H1 (cell line): ENCODE results near the gene HACE1. TPM values are rescaled to one million over a fixed set of nuclear protein-coding genes. Genes with fewer than 3 reads are reported as not detected.

ENCODE experiments used
- CTCF ChIA-PET: fragments of 300-600 bp; sonication (Branson Sonifier 250); formaldehyde crosslinking; loops from one replicate; lab custom pipeline; 2021; ENCODE audit not compliant: partially characterized antibody; lab: Charles Lee
- POLR2A ChIA-PET: fragments of 300-600 bp; sonication (Branson Sonifier 250); formaldehyde crosslinking; loops from one replicate; lab custom pipeline; 2021; ENCODE audit warnings: inconsistent platforms; ENCODE audit not compliant: partially characterized antibody; lab: Charles Lee
- DNase-seq, 2 experiments: peaks; one replicate each; pipeline versions ENCODE4 v3.0.0 to v3.0.0-alpha.2; 2010 to 2022; ENCODE audit warnings: low spot score in 2 of 2, low read depth in 1 of 2, mixed read lengths in 1 of 2
- FAIRE-seq: peaks from 2 replicates; lab custom pipeline; 2011; peaks lifted over from hg19 to GRCh38; lab: Jason Lieb, UNC
- H2AFZ ChIP-seq: 2 replicates; pipeline ENCODE4 v1.8.1; 2012; ENCODE audit warnings: low read length, inconsistent platforms
- H2AK5ac ChIP-seq: 2 replicates; pipeline ENCODE4 v1.6.1; 2013; ENCODE audit warnings: low read depth, low read length
- H2BK120ac ChIP-seq: replicated peaks from 2 replicates; pipeline ENCODE3; 2013; ENCODE audit warnings: low read depth, low read length, inconsistent platforms
- H2BK12ac ChIP-seq: 2 replicates; pipeline ENCODE4 v1.6.1; 2013; ENCODE audit warnings: low read depth, low read length
- H2BK15ac ChIP-seq: 2 replicates; pipeline ENCODE4 v1.6.1; 2013; ENCODE audit warnings: low read length
- H2BK20ac ChIP-seq: 2 replicates; pipeline ENCODE4 v1.6.1; 2013; ENCODE audit warnings: low read length
- H2BK5ac ChIP-seq: 2 replicates; pipeline ENCODE4 v1.6.1; 2013; ENCODE audit warnings: low read depth, low read length
- H3K14ac ChIP-seq: 2 replicates; pipeline ENCODE4 v1.6.1; 2013; ENCODE audit warnings: inconsistent platforms; ENCODE audit not compliant: insufficient read length
- H3K18ac ChIP-seq: 2 replicates; pipeline ENCODE4 v1.6.1; 2013; ENCODE audit warnings: low read length; ENCODE audit errors: extremely low read depth
- H3K23ac ChIP-seq: 2 replicates; pipeline ENCODE4 v1.6.1; 2013; ENCODE audit warnings: inconsistent platforms; ENCODE audit not compliant: insufficient read length
- H3K23me2 ChIP-seq: 2 replicates; pipeline ENCODE4 v1.6.1; 2013; ENCODE audit warnings: low read depth, low read length
- H3K27ac ChIP-seq: 2 replicates; pipeline ENCODE4 v1.6.1; 2011; ENCODE audit warnings: low read depth, low read length, inconsistent platforms
- H3K27me3 ChIP-seq, 4 experiments: replicated peaks in 1 of 4; 1 replicate in 1 of 4; 2 replicates in 3 of 4; pipeline versions ENCODE4 v1.6.1 to v1.8.1; 2011 to 2013; ENCODE audit warnings: low read length in 3 of 4, mild to moderate bottlenecking in 3 of 4, inconsistent platforms in 2 of 4, mixed read lengths in 2 of 4, moderate library complexity in 1 of 4; ENCODE audit not compliant: control insufficient read depth in 3 of 4, insufficient read depth in 3 of 4; ENCODE audit errors: extremely low read depth in 1 of 4
- H3K36me3 ChIP-seq, 4 experiments: 2 replicates each; pipeline versions ENCODE4 v1.6.1 to v1.8.1; 2011 to 2013; ENCODE audit warnings: mild to moderate bottlenecking in 4 of 4, low read length in 3 of 4, moderate library complexity in 2 of 4, control low read depth in 1 of 4, inconsistent platforms in 1 of 4; ENCODE audit not compliant: insufficient read depth in 4 of 4, control insufficient read depth in 2 of 4
- H3K4ac ChIP-seq: replicated peaks from 2 replicates; pipeline ENCODE3; 2013; ENCODE audit warnings: low read length, low read depth, mixed read lengths, inconsistent platforms; ENCODE audit not compliant: insufficient read length
- H3K4me1 ChIP-seq, 4 experiments: replicated peaks in 1 of 4; 1 replicate in 1 of 4; 2 replicates in 3 of 4; pipeline versions ENCODE4 v1.6.1 to v1.8.1; 2011 to 2013; ENCODE audit warnings: low read length in 3 of 4, inconsistent platforms in 2 of 4, mixed read lengths in 1 of 4; ENCODE audit not compliant: insufficient read depth in 4 of 4, control insufficient read depth in 3 of 4
- H3K4me2 ChIP-seq, 2 experiments: 2 replicates each; pipeline versions ENCODE4 v1.6.1 to v1.8.1; 2011 to 2013; ENCODE audit warnings: low read depth in 2 of 2, low read length in 2 of 2, control low read depth in 1 of 2, inconsistent platforms in 1 of 2, mild to moderate bottlenecking in 1 of 2; ENCODE audit not compliant: insufficient read depth in 1 of 2
- H3K4me3 ChIP-seq, 4 experiments: fragments of 200-600, 300-600 bp in 1 of 4; sonication (generic), shearing (Covaris generic), sonication (Bioruptor Twin) in 1 of 4; 2 replicates each; pipeline versions ENCODE4 v1.5.1 to v1.8.1; 2011 to 2016; ENCODE audit warnings: low read length in 4 of 4, low read depth in 3 of 4, control low read depth in 2 of 4, inconsistent platforms in 2 of 4, mild to moderate bottlenecking in 2 of 4, mixed read lengths in 1 of 4, moderate library complexity in 1 of 4; ENCODE audit not compliant: insufficient read depth in 2 of 4; ENCODE audit errors: extremely low read depth in 1 of 4
- H3K56ac ChIP-seq: replicated peaks from 2 replicates; pipeline ENCODE3; 2013; ENCODE audit warnings: low read depth, mild to moderate bottlenecking, mixed read lengths, low read length, inconsistent platforms; ENCODE audit not compliant: insufficient read length
- H3K79me1 ChIP-seq: 2 replicates; pipeline ENCODE4 v1.6.1; 2013; ENCODE audit warnings: low read depth, low read length, control low read depth
- H3K79me2 ChIP-seq, 2 experiments: 2 replicates each; pipeline versions ENCODE4 v1.6.1 to v1.8.1; 2012 to 2013; ENCODE audit warnings: low read length in 2 of 2, mild to moderate bottlenecking in 2 of 2, inconsistent platforms in 1 of 2; ENCODE audit not compliant: insufficient read depth in 2 of 2, control insufficient read depth in 1 of 2
- H3K9ac ChIP-seq, 4 experiments: replicated peaks in 1 of 4; 1 replicate in 1 of 4; 2 replicates in 3 of 4; pipeline versions ENCODE4 v1.6.1 to v1.8.1; 2011 to 2013; ENCODE audit warnings: low read depth in 3 of 4, low read length in 3 of 4, control low read depth in 2 of 4, mild to moderate bottlenecking in 2 of 4, moderate library complexity in 2 of 4, inconsistent platforms in 1 of 4; ENCODE audit errors: extremely low read depth in 1 of 4
- H3K9me3 ChIP-seq, 2 experiments: 2 replicates each; pipeline versions ENCODE4 v1.6.1 to v1.8.1; 2012 to 2013; ENCODE audit warnings: mild to moderate bottlenecking in 2 of 2, moderate library complexity in 2 of 2, control low read depth in 1 of 2, inconsistent platforms in 1 of 2, low read depth in 1 of 2, low read length in 1 of 2, mixed read lengths in 1 of 2; ENCODE audit not compliant: insufficient read depth in 2 of 2
- H4K20me1 ChIP-seq, 2 experiments: replicated peaks in 1 of 2; 2 replicates each; pipeline versions ENCODE3 to v1.8.1; 2011 to 2013; ENCODE audit warnings: inconsistent platforms in 2 of 2, low read length in 2 of 2, mild to moderate bottlenecking in 1 of 2; ENCODE audit not compliant: insufficient read depth in 2 of 2, control insufficient read depth in 1 of 2
- H4K5ac ChIP-seq: 2 replicates; pipeline ENCODE4 v1.6.1; 2013; ENCODE audit warnings: low read length, low read depth, mixed read lengths, inconsistent platforms; ENCODE audit not compliant: insufficient read length
- H4K8ac ChIP-seq: 2 replicates; pipeline ENCODE4 v1.8.0; 2013; ENCODE audit warnings: mild to moderate bottlenecking, moderate library complexity, low read length, inconsistent platforms; ENCODE audit not compliant: insufficient read depth; ENCODE audit errors: extremely low read depth
- H4K91ac ChIP-seq: replicated peaks from 2 replicates; pipeline ENCODE3; 2013; ENCODE audit warnings: low read length, mixed read lengths, inconsistent platforms; ENCODE audit not compliant: insufficient read length
- ASH2L ChIP-seq: fragments of 200-600, 300-600 bp; sonication (generic); IDR thresholded peaks from one replicate; pipeline ENCODE4 v1.7.1; 2017; ENCODE audit warnings: low read length
- BACH1 ChIP-seq: IDR thresholded peaks from 2 replicates; pipeline ENCODE4 v1.6.1; 2012; ENCODE audit warnings: low read length, improper control_type of control experiment
- BRCA1 ChIP-seq: IDR thresholded peaks from 2 replicates; pipeline ENCODE4 v1.6.1; 2012; ENCODE audit warnings: low read depth, low read length, improper control_type of control experiment
- CBX5 ChIP-seq: fragments of 300-800, 300-1000 bp; sonication (generic); IDR thresholded peaks from 2 replicates; pipeline ENCODE4 v1.7.1; 2016; ENCODE audit warnings: antibody characterized with exemption, low read length, low read depth
- EZH2 ChIP-seq: fragments of 200-600 bp; sonication (generic); IDR thresholded peaks from 2 replicates; pipeline ENCODE4 v1.7.1; 2012; ENCODE audit warnings: low read depth, mild to moderate bottlenecking, moderate library complexity, low read length, inconsistent platforms; ENCODE audit not compliant: severe bottlenecking
- HDAC2 ChIP-seq, 2 experiments: fragments of 300-600 bp in 1 of 2; sonication (generic) in 1 of 2; IDR thresholded peaks; 2 replicates each; pipeline ENCODE4 v1.6.1; 2011 to 2012; ENCODE audit warnings: low read depth in 2 of 2, low read length in 2 of 2, mild to moderate bottlenecking in 2 of 2, moderate library complexity in 2 of 2, borderline replicate concordance in 1 of 2, inconsistent platforms in 1 of 2
- KDM1A ChIP-seq: fragments of 200-600, 300-600 bp; sonication (generic); IDR thresholded peaks from 2 replicates; pipeline ENCODE4 v1.7.1; 2016; ENCODE audit warnings: mild to moderate bottlenecking, low read length, borderline replicate concordance
- KDM5A ChIP-seq: fragments of 200-600 bp; IDR thresholded peaks from 2 replicates; pipeline ENCODE4 v1.7.1; 2012; ENCODE audit warnings: mild to moderate bottlenecking, low read length, inconsistent platforms, mixed read lengths
- NANOG ChIP-seq: IDR thresholded peaks from 2 replicates; pipeline ENCODE4 v1.6.1; 2011; ENCODE audit warnings: low read length, low read depth, mild to moderate bottlenecking, inconsistent platforms; ENCODE audit not compliant: insufficient read depth, poor library complexity, severe bottlenecking
- TCF12 ChIP-seq: IDR thresholded peaks from 2 replicates; pipeline ENCODE4 v1.6.1; 2011; ENCODE audit warnings: low read depth, mild to moderate bottlenecking, low read length
- USF2 ChIP-seq: IDR thresholded peaks from 2 replicates; pipeline ENCODE4 v1.6.1; 2011; ENCODE audit warnings: low read length, improper control_type of control experiment
- WGBS, 2 experiments: shearing (Covaris generic) in 1 of 2; methylation state at CpG; one replicate each; pipeline versions ENCODE4 v1.1.6 to v1.1.7; 2013 to 2015; ENCODE audit warnings: low lambda C conversion rate in 2 of 2, mixed read lengths in 2 of 2, inconsistent platforms in 1 of 2, low coverage in 1 of 2, missing lambda C conversion rate in 1 of 2; ENCODE audit not compliant: insufficient replicate concordance in 2 of 2, insufficient coverage in 1 of 2, insufficient read length in 1 of 2; ENCODE audit errors: extremely low coverage in 1 of 2, missing lambda C conversion rate in 1 of 2; 5-methylcytosine and 5-hydroxymethylcytosine counted together
- polyA plus RNA-seq, 7 experiments: library from polyadenylated mRNA; depleted of rRNA in 3 of 7; stranded (reverse) in 5 of 7; unstranded in 2 of 7; fragments of >200 nt in 5 of 7; fragments of 200-250 nt in 2 of 7; gene quantifications; 1 replicate in 5 of 7; 2 replicates in 1 of 7; 4 replicates in 1 of 7; pipeline versions ENCODE4 v1.2.1 to v1.2.3, GENCODE V29; 2011 to 2013; ENCODE audit warnings: missing spikeins in 2 of 7, mixed read lengths in 2 of 7
- total RNA-seq: library from RNA; stranded (reverse); fragmentation: NEBNext Ultra II Directional; extraction: Animal tissue kit (Norgen Biotek cat#: 25700); gene quantifications from 2 replicates; pipeline ENCODE4 v1.2.1, GENCODE V29; 2021
- TF ChIP-seq, protein P1 (sequence below): IDR thresholded peaks from 2 replicates; pipeline ENCODE4 v1.6.1; 2011; ENCODE audit warnings: low read depth, mild to moderate bottlenecking, low read length; ENCODE audit not compliant: insufficient read depth

The HACE1 gene
- total and polyA plus RNA-seq, 2 of the 8 experiments (the other 6 are each of a cell fraction or from before 2014, with no cell fraction given): 7.1 to 21.3 TPM

- CTCF ChIA-PET: no interaction called here
- H3K23ac ChIP-seq: no peak overlapping the region
- no peaks in the 10 kb centered on the region for H3K36me3 ChIP-seq
- H3K4me3 ChIP-seq: no peak overlapping the region
- FAIRE-seq: no peak
- no peak overlapping the region for H4K91ac ChIP-seq
- H3K27ac ChIP-seq: no peak overlapping the region
- H2AFZ ChIP-seq: no peak overlapping the region
- H3K9me3 ChIP-seq: no peaks in the 10 kb centered on the region
- H3K4me1 ChIP-seq: peaks cover 0 to 6% (median 4%) of the 10 kb centered on the region in 4 experiments; a peak in 2 of 7 replicates
- no peaks in the 10 kb centered on the region for H3K79me1 ChIP-seq
- H2BK12ac ChIP-seq: no peak overlapping the region
- no peak overlapping the region for H2BK5ac ChIP-seq
- no peak for DNase-seq
- no peak overlapping the region for H3K14ac ChIP-seq
- no peak overlapping the region for H3K9ac ChIP-seq
- no peak overlapping the region for H3K18ac ChIP-seq
- no peaks in the 10 kb centered on the region for H4K20me1 ChIP-seq
- no peaks in the 10 kb centered on the region for H3K79me2 ChIP-seq
- H3K27me3 ChIP-seq: no peaks in the 10 kb centered on the region
- H4K5ac ChIP-seq: no peak overlapping the region
- no peak overlapping the region for H2AK5ac ChIP-seq
- no peak overlapping the region for H2BK15ac ChIP-seq
- H3K4ac ChIP-seq: no peak overlapping the region
- H4K8ac ChIP-seq: no peak overlapping the region
- WGBS, 2 experiments: 89% methylated on average over 3 of the region's 3 CpGs; no CpG with 5 or more reads in 1 of the 2 experiments
- H3K4me2 ChIP-seq: no peak overlapping the region
- H3K23me2 ChIP-seq: no peaks in the 10 kb centered on the region
- POLR2A ChIA-PET: no interaction called here
- H2BK20ac ChIP-seq: no peak overlapping the region
- no peak overlapping the region for H2BK120ac ChIP-seq
- no peak overlapping the region for H3K56ac ChIP-seq
- TF ChIP-seq USF2: no peak
- no peak for TF ChIP-seq HDAC2 (IDR thresholded peaks at IDR 0.05; ENCODE audit: borderline replicate concordance in 1 of 2, low read depth in 2 of 2, low read length in 2 of 2)
- no peak for TF ChIP-seq CBX5
- TF ChIP-seq, protein P1, sequence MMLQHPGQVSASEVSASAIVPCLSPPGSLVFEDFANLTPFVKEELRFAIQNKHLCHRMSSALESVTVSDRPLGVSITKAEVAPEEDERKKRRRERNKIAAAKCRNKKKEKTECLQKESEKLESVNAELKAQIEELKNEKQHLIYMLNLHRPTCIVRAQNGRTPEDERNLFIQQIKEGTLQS: no peak
- TF ChIP-seq BACH1: no peak
- TF ChIP-seq KDM1A: no peak
- no peak for TF ChIP-seq EZH2
- no peak for TF ChIP-seq TCF12
- no peak for TF ChIP-seq ASH2L
- TF ChIP-seq BRCA1: no peak
- no peak for TF ChIP-seq KDM5A
- TF ChIP-seq NANOG: no peak
Observed at GRCh38 chr6:104704191-104704590, 155.5 kb downstream of the HACE1 start.
